Left ventricle myocardium superior (tissue), 1 donor: ENCODE results near the gene SLC36A3. TPM values are rescaled to one million over a fixed set of nuclear protein-coding genes. Genes with fewer than 3 reads are reported as not detected.

ENCODE experiments used
- ATAC-seq: fragments of 200-7000 bp; cut with Tn5 transposase; one replicate; pipeline ENCODE4 v1.9.1; 2020; ENCODE audit warnings: mild to moderate bottlenecking, moderate library complexity
- DNase-seq: peaks from one replicate; pipeline ENCODE4 v3.0.0-alpha.2; 2020
- intact Hi-C: fragments of 100-400 bp; cut with micrococcal nuclease; formaldehyde crosslinking; loops from one replicate; pipeline ENCODE4 v1.11.0; 2022
- long read RNA-seq: library from polyadenylated mRNA; unstranded; transcript quantifications from one replicate; pipeline ENCODE4 v2.0.0, GENCODE V29; 2021
- total RNA-seq: library from RNA; stranded (reverse); fragmentation: NEBNext Ultra II Directional; extraction: Animal tissue kit (Norgen Biotek cat#: 25700); gene quantifications from one replicate; pipeline ENCODE4 v1.2.1, GENCODE V29; 2021
- donor health status: DM: no; HTN: yes; CAD: no; lungs with severe emphysema.

Gene SLC36A3
- not detected for total RNA-seq
- long read RNA-seq: 0 reads

GRCh38 chr5:151303666-151304065 is at the start of gene SLC36A3:
Gene SLC36A3, minus strand, starts transcription at chr5:151303766. Its CDS starts 412 bp downstream, at chr5:151303354.
- intact Hi-C loops: no loop called here
- DNase-seq: no peak
- ATAC-seq: no peak

- DNase-seq (no peak), ATAC-seq (no peak)
- intact Hi-C loops: no loop called here
Measured at GRCh38 chr5:151351671-151352070, 48.1 kb upstream of the SLC36A3 start.

GRCh38 chr5:151348789-151349188 is 45.2 kb upstream of the SLC36A3 start:
- no peak for DNase-seq

GRCh38 chr5:151347369-151347768 is 43.8 kb upstream of the SLC36A3 start, which contains the start of gene SLC36A2:
Gene SLC36A2, minus strand, starts transcription at chr5:151347559. Its CDS starts 99 bp downstream, at chr5:151347460.
- peak; percentile 37 for DNase-seq
- ATAC-seq: peak; percentile 40
- intact Hi-C loops: no loop called here

More at GRCh38 chr5:151348789-151349188, 45.2 kb upstream of the SLC36A3 start:
- ATAC-seq: no peak
- intact Hi-C loops: no loop called here

GRCh38 chr5:151345808-151346478 is 42.4 kb upstream of the SLC36A3 start:
- intact Hi-C loops: no loop called here
- DNase-seq (no peak), ATAC-seq (peak; percentile 19)

GRCh38 chr5:151345187-151345807 is 41.7 kb upstream of the SLC36A3 start:
- intact Hi-C loops: no loop called here
- ATAC-seq: no peak

GRCh38 chr5:151344088-151344487 is 40.5 kb upstream of the SLC36A3 start:
- ATAC-seq (no peak), DNase-seq (no peak)
- intact Hi-C loops: no loop called here

More at GRCh38 chr5:151345187-151345807, 41.7 kb upstream of the SLC36A3 start:
- no peak for DNase-seq

GRCh38 chr5:151340004-151340403 is 36.4 kb upstream of the SLC36A3 start:
- intact Hi-C loops: no loop called here
- ATAC-seq: no peak
- DNase-seq: no peak

GRCh38 chr5:151338734-151339133 is 35.2 kb upstream of the SLC36A3 start:
- intact Hi-C loops: no loop called here
- DNase-seq (no peak), ATAC-seq (no peak)

- intact Hi-C loops: no loop called here
- ATAC-seq (no peak), DNase-seq (no peak)
Measured at GRCh38 chr5:151332857-151333256, 29.3 kb upstream of the SLC36A3 start.

- no peak for DNase-seq
Measured at GRCh38 chr5:151328734-151329133, 25.2 kb upstream of the SLC36A3 start.

GRCh38 chr5:151327585-151327984 is 24.0 kb upstream of the SLC36A3 start:
- intact Hi-C loops: no loop called here
- DNase-seq (no peak), ATAC-seq (no peak)

More at GRCh38 chr5:151328734-151329133, 25.2 kb upstream of the SLC36A3 start:
- intact Hi-C loops: no loop called here
- no peak for ATAC-seq

GRCh38 chr5:151326266-151326665 is 22.7 kb upstream of the SLC36A3 start:
- intact Hi-C loops: no loop called here
- DNase-seq (no peak), ATAC-seq (no peak)

GRCh38 chr5:151320481-151320880 is 16.9 kb upstream of the SLC36A3 start:
- intact Hi-C loops: no loop called here
- DNase-seq (no peak), ATAC-seq (no peak)

GRCh38 chr5:151318850-151319732 is 15.5 kb upstream of the SLC36A3 start:
- intact Hi-C loops: no loop called here
- ATAC-seq: peak; percentile 91
- DNase-seq: peak; percentile 46

GRCh38 chr5:151317871-151318270 is 14.3 kb upstream of the SLC36A3 start:
- DNase-seq (no peak), ATAC-seq (no peak)
- intact Hi-C loops: no loop called here

GRCh38 chr5:151315998-151316597 is 12.5 kb upstream of the SLC36A3 start:
- peak; percentile 82 for ATAC-seq
- intact Hi-C loops: no loop called here
- peak; percentile 85 for DNase-seq

GRCh38 chr5:151313357-151313756 is 9.8 kb upstream of the SLC36A3 start:
- no peak for ATAC-seq

GRCh38 chr5:151312756-151313324 is 9.3 kb upstream of the SLC36A3 start:
- intact Hi-C loops: no loop called here
- DNase-seq (no peak), ATAC-seq (no peak)

More at GRCh38 chr5:151313357-151313756, 9.8 kb upstream of the SLC36A3 start:
- DNase-seq: no peak
- intact Hi-C loops: no loop called here
